Activated CD4-positive, alpha-beta T cell treated with anti-CD3 and anti-CD28 coated beads, Interleukin-2, Interleukin-6, amounts not matched to agents 100 ng/mL and 50 ng/mL, durations not matched to agents 16 hours and 8 hours (primary cell): ENCODE results near the gene BRWD1.
A peak's percentile ranks its signal among the peaks of the same experiment; 100 is the strongest.

Source experiments
- DNase-seq: peaks from one replicate; pipeline ENCODE4 v3.0.0-alpha.2; 2020

Gene BRWD1

DNA sequence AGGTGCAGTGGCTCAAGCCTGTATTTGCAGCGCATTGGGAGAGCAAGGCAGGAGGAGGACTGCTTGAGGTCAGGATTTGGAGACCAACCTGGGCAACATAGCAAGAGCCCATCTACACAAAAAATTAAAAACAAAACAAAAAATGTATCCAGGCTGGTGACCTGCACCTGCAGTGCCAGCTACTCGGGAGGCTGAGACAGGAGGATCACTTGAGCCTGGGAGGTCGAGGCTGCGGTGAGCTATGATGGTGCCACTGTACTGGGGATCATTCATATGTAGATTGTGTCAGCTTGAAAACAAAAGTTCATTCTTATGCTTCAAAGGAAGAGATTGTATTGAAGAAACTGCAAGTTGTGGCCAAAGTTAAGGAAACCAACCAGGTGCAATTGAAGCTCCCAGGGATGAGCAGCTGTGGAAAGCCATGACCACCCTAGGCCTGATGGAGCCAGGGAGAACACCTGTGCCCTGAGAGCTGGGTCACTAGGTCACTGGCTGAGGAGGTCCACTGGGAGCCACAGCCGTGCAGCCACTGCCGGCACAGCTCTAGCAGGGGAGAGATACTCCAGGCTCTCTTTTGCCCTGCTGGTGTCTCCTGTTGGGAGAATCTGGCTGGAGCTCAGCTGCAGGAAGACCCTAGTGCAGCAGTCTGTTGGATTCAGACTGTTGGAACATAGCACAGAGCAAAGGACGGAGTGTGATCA is 13.3 kb upstream of the BRWD1 start:
- DNase-seq: no peak

- DNase-seq: no peak
Measured at GRCh38 chr21:39325458-39325857, 12.0 kb upstream of the BRWD1 start.

GRCh38 chr21:39321424-39321823 is 8.0 kb upstream of the BRWD1 start:
- no peak for DNase-seq

DNA sequence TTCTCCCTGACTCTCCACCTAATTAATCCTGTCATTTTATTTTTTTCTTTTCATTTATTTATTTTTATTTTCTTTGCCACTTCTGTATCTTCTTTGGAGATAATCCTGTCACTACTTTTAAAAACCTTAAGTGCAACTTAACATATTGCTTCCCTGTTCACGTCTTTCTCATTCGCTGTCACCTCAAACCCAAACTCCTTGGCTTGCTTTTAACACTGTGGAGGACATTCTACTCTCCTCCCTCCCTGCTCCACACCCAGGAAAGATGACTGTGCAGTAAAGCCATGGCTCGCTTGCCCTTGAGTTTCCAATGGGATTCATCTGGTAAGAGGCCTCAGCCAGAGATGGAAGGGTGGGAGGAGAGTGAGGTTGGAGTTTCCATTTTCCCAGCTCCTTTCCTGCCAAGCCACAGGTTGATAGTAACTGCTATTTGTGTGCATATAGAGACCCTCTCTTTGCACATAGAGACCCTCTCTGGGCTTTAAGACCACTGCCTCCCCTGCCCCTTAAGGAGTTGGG is 6.4 kb upstream of the BRWD1 start:
- DNase-seq: no peak

DNA sequence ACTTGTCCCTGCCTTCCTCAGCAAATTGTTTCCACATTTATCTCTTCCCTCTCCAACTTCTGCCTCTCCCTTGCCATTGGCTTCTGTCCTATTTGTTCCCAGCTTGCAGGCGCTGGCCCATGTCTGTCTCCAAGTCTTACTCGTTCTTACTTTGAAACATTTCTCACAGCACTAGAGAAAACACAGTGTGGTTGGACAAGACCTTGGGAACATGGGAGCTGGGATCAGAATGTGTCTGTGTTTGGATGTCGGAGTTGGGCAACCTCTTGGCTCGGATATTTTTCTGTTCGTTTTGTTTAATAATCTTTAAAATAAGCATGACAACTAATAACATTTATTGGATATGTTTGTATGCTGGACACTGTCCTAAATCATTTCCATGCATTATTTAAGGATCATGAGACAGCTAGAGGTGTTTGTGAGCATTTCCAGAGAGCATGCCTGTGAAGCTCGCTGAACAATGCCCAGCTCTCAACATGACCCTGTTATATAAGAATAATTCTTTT is 5.9 kb upstream of the BRWD1 start:
- no peak for DNase-seq

DNA sequence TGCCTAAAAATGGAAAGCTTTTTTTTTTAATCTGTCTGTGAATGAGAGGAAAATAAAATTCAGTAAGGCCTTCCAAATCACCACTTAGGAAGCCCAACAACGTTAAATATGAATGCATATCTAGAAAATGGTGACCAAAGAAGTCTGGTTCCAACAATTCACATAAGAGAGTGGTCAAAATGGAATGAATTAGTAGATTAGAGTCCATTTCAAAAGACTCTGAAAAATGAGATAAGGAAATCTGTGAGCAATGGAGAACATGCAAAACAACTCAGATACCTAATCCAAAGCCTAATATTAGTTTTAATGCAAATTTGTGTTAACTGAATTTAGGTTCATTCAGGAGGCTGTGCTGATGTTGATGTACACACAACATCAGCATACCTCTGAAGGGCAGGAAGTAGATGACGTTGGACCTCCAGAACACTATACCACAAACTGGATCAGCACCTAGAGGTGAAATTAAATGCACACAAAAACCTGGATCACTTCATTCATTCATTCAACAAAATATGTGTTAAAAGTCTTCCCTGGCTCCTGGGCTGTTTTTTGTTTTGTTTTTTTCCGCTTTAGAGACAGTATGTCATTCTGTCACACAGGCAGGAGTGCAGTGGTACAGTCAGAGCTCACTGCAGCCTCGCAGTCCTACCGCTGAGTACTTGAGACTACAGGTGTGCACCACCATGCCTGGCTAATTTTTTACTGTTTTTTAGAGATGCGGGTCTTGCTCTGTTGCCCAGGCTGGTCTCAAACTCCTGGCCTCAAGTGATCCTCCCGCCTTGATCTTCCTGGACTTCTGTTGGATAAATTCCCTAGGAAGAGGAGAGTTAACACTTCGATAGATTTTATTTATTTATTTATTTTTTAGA is 4.9 kb upstream of the BRWD1 start:
- no peak for DNase-seq

DNA sequence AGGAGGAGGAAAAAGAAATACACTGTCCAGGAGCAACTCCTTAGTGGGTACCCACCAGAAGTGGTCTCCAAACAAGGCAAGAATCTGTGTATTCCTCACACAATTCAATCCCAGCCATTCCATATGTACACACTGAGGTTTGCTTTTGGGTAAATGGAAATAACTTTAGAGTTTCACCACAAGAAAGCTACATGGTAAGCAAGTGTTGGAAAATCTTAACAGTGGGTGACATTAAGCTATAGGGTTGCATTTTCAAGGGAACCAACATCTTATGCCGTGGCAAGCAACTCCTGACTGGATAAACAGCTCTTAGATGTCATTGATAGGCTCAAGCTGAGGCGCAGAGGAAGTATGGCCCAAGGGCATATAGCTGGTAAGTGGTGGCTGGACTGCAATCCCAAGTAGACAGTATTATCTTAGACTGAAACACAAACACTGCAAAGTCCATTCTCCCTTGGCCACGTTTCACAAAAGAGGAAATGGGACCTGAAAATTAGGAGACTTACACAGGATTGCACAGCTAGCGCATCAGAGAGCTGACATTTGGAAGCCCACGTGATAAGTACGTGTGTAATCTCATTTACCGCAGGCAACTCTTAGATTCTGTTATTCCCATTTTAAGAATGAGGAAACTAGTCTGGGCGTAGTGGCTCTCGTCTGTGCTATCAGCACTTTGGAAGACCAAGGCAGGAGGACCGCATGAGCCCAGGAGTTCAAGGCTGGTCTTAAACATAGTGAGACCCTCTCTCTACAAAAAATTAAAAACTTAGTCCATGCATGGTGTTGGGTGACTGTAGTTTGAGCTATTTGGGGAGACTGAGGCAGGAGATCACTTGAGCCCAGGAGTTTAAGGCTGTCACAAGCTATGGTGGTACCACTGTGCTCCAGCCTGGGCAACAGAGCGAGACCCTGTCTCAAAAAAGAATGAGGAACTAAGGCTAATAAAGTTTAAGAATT is 4.0 kb upstream of the BRWD1 start:
- no peak for DNase-seq

DNA sequence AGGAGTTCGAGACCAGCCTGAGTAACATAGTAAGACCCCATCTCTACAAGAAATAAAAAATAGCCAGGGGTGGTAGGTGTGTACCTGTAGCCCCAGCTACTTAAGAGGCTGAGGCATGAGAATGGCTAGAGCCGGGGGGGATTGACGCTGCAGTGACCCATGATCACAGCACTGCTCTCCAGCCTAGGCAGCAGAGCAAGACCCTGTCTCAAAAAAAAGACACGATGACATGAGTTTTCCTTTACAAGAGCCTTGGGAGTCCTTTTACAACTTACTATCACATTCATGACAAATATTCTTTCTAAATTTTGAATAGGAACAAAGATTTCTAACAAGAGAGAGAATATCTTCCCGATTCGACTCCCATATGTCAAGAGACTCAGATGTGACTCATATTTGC is 3.3 kb upstream of the BRWD1 start:
- no peak for DNase-seq

- DNase-seq: peak; percentile 79
Measured at GRCh38 chr21:39315603-39316445, 2.4 kb upstream of the BRWD1 start.

DNA sequence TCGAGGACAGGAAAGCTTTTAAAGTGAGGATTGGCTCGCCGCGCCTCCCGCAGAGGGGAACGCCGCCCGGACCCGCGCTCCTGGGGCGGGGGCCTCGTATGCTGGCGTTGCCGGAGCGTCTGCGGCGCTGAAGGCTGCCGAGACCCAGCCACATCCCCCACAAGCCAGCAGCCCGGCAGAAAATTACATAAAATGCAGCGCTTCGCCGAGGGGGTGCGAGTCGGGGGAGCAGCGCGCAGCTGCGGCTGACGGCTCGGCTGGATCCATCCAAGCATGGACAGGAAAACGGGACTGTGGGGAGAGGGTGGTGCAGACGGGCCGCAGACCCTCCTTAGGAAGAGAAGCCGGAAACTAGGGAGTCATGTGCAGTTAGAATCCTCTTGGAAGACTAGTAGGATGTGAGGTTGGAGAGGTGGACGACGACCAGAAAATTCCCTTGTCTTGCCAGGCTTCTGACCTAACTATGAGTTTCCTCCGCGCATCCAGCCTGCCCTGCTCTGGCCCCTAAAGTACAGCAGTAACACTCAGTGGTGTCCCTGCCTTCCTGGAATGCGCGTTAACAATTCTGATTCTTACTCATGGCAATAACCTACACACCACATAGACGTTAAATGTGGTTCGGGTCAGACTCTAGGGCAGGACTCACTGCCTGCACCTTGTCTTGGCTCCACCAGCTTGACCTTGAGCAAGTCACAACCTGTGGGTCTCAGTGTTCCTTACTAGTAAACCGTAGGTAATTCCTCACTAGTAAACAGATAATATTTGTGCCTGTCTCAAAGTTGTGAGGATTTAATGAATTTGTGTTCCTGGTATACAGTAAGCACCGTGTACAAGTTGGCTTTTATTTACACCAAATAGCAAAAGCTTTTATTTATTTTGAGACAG is 953 bp upstream of the BRWD1 start:
- DNase-seq: peak; percentile 83

DNA sequence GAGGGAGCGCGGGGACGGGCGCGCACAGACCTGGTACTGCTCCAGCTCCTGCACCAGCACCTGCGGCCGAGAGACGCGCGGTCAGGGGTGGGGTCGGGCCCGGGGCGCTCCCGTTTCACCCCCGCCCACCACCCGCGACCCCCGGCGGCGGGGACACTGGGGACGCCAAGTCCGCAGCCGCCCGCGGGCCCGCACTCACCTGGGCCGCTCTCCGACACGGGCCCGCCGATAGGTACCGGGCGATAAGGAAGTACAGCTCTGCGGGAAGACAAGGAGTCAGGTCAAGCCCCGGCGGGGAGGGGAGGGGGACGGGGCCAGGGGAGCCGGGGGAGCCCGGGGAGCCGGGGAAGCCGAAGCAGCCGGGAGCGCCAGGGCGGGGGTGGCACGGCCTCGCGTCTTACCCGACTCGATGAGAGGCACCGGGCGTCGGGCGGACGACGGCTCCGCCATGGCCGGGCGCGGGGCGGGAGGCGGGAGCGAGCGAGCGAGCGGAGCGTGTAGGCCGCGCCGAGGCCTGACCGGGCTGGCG is 326 bp downstream of the BRWD1 start:
- DNase-seq: no peak

DNA sequence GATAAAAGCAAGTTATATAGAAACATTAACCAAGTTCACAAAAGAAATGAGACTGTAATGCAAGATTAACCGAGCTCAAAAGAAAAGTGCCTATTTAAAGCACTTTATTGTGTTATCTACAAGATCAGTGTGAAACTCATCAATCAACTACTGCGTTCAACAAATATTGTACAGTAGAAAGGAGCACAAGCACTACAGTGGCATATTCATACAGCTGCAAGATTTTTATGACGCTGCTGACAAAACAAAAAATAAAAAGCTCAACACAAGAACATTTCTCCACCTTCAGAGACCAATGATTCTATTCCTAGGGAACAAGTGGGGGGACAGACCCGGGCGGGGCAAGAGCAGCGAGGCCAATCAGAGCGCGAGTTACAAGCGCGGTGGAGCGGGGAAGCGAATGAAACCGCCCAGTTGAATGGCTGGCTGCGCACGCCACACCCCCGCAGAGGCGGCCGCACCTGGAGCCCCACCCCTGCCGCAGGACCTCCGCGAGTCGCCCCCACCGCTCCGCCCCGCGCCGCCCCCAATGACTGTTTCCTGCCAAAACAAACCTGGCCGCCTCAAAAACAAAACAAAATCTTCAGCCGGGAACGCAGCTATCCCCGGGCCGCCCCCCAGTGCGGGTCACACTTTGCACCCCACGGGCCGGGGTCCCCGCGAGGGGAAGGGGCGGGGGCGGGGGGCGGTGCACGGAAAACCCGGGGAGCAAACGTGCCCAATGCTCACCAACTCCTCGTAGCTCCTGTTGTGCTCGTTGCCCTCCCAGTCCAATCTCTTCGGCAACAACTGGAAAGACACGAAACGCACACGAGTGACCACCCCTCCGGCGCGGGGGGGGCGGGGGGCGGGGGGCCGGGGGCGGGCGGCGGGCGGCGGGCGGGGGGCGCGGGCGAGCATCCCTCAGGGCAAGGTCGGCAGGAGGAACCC is 1.1 kb downstream of the BRWD1 start:
- DNase-seq: peak; percentile 94

- DNase-seq: no peak
Measured at GRCh38 chr21:39311164-39311563, 2.3 kb downstream of the BRWD1 start.

DNA sequence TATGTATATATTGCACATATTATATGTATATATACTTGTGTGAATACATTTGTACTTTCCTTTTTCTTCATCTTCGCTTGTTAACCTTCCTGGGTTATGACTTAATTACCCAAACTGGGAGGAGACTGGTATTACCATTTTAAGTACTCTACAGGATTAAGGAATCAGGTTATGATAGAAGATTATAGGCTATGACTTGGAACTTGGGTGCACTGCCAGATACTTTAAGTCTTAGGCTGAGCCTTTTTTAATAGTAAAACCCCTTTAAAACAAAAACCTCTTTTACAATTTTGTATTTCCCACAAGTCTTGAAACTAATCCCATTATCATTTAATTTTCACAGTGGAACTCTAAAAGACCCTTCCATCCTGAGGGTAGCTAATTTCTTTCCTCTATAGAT is 6.0 kb downstream of the BRWD1 start:
- no peak for DNase-seq

DNA sequence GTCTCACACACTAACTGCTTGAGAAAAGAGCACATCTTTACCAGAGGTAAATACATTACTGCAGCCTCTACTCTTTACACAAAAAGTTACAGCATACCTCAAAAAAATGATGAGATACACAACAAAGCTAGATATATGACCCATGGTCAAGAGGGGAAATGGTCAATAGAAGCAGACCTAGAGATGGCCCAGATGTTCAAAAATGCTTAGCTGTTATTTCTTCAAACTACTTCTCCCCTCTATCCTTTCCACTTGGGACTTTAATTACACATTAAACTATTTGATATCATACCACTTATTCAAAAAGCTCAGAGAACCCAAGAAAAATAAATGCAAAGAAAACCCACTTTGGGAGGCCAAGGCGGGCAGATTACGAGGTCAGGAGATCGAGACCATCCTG is 12.8 kb downstream of the BRWD1 start:
- no peak for DNase-seq

GRCh38 chr21:39296891-39297290 is 16.5 kb downstream of the BRWD1 start:
- no peak for DNase-seq

DNA sequence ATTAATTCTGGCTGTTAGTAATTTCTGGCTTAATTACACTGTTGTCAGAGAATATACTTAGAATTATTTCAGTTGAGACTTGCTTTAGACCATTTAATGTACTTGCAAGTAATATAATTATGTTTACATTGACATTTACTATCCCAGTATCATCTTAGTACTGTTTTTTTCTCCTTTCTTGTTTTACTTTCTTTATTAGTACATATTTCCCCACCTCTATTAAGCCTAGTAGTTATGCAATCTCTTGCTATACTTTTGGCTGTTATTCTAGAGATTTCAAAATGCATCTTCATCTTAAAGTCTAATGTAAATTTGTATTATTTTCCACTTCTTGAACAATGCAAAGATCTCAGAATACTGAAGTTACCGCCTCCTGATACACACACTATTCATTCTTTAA is 24.4 kb downstream of the BRWD1 start:
- no peak for DNase-seq

- DNase-seq: no peak
Measured at GRCh38 chr21:39282911-39283310, 30.5 kb downstream of the BRWD1 start.

DNA sequence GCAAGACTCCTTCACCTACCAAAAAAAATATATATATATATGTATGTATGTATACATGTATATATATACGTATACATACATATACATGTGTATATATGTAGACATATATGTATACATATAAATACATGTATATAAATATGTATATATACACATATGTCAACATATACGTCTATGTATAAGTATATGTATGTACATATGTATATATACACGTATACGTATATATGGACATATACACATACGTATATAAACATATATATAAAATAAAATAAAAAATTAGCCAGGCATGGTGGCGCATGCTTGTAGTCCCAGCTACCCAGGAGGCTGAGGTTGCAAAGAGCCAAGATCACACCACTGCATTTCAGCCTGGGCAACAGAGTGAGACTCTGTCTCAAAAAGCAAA is 31.6 kb downstream of the BRWD1 start:
- no peak for DNase-seq
